Uterus (tissue), 4 donors: ENCODE results near the gene MAMDC4. TPM values are rescaled to one million over a fixed set of nuclear protein-coding genes. Genes with fewer than 3 reads are reported as not detected.

Source experiments
- DNase-seq, 2 donors: peaks; one replicate each; pipeline ENCODE4 v3.0.0-alpha.2; 2019 to 2020
- H3K27ac ChIP-seq, 2 donors: fragments of 200-600 bp; sonication (generic); 1 replicate in 1 of 2; 2 replicates in 1 of 2; pipeline ENCODE4 v1.5.1; 2016 to 2018
- H3K27me3 ChIP-seq, 2 donors: fragments of 200-600 bp; sonication (generic); one replicate each; pipeline ENCODE4 v1.5.1; 2018 to 2019; ENCODE audit warnings: control low read depth in 1 of 2
- H3K36me3 ChIP-seq, 2 donors: fragments of 200-600 bp; sonication (generic); one replicate each; pipeline ENCODE4 v1.5.1; 2019; ENCODE audit warnings: control low read depth in 1 of 2
- H3K4me1 ChIP-seq, 2 donors: fragments of 200-600 bp; sonication (generic); one replicate each; pipeline ENCODE4 v1.5.1; 2018 to 2019; ENCODE audit warnings: control low read depth in 1 of 2
- H3K4me3 ChIP-seq, 2 donors: fragments of 200-600 bp; sonication (generic); 1 replicate in 1 of 2; 2 replicates in 1 of 2; pipeline ENCODE4 v1.5.1; 2018 to 2019; ENCODE audit warnings: mild to moderate bottlenecking in 1 of 2
- H3K9me3 ChIP-seq, 2 donors: fragments of 200-600 bp; sonication (generic); one replicate each; pipeline ENCODE4 v1.5.1; 2019; ENCODE audit warnings: control low read depth in 1 of 2
- POLR2A ChIP-seq, 2 donors: fragments of 450-650 bp; IDR thresholded peaks; one replicate each; pipeline ENCODE4 v1.6.1; 2016; ENCODE audit warnings: antibody characterized with exemption in 2 of 2, mild to moderate bottlenecking in 1 of 2, moderate library complexity in 1 of 2
- intact Hi-C: fragments of 100-400 bp; cut with DNase I; formaldehyde crosslinking; loops from one replicate; pipeline ENCODE4 v1.15.1; 2023; ENCODE audit warnings: low total_unique reads
- total RNA-seq, 4 donors: library from RNA; depleted of rRNA in 3 of 4; stranded (reverse); fragments of >200 nt in 3 of 4; gene quantifications; one replicate each; pipeline versions ENCODE4 v1.1.0 to v1.2.4, GENCODE V29; 2014 to 2023
- TF ChIP-seq, protein P1 (sequence below), 4 experiments: fragments of 200-600 bp in 2 of 4; fragments of 450-650 bp in 2 of 4; sonication (generic) in 2 of 4; IDR thresholded peaks; one replicate each; pipeline ENCODE4 v1.5.1; 2016 to 2019; ENCODE audit warnings: antibody characterized with exemption in 4 of 4, mild to moderate bottlenecking in 2 of 4, moderate library complexity in 1 of 4
- donor health status: DM: yes; HTN: yes; CAD: no.

Gene MAMDC4
- total RNA-seq, 4 donors from 2014 or later, result 0.26 to 4.3 (median 4.2) TPM; not detected in 1

DNA sequence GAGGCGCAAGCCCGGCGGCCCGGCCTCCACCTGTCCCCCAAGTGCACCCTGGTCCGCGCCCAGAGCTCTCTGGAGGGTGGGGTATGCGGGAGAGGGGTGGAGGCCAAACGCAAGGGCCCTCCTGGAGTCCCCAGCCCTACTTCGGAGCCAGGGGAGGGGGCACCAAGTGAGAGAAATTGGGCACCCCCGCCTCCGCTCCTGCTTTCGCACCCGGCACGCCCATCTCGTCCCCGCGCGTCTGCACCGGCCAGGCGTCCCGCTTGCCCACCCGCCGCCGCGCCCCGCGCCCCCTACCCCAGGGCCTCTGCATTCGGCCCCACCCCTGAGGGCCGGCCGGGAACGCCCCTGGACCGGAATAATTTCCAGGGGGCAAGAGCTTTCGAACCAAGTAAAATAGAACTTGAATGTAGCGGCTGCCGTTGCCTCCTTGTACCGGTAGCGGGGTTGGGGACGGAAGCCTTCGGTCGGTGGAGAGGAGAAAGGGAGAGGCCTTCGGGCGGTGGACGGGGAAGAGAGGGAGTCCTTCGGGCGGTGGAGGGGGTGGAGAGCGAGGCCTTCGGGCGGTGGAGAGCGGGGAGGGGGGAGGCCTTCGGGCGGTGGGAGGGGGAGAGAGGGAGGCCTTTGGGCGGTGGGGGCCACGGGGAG is 3.6 kb upstream of the MAMDC4 start:
- Histone ChIP-seq H3K4me1 (peaks cover 5 to 36% of the 10 kb centered on the region in 2 donors), H3K4me3 (peak overlapping the region; percentile 54 to 85), H3K27me3 (peaks cover 7 to 33% of the 10 kb centered on the region in 2 donors), H3K27ac (peak overlapping the region; percentile 81 to 90), H3K9me3 (no peaks in the 10 kb centered on the region), H3K36me3 (no peaks in the 10 kb centered on the region)
- TF ChIP-seq, protein P1, sequence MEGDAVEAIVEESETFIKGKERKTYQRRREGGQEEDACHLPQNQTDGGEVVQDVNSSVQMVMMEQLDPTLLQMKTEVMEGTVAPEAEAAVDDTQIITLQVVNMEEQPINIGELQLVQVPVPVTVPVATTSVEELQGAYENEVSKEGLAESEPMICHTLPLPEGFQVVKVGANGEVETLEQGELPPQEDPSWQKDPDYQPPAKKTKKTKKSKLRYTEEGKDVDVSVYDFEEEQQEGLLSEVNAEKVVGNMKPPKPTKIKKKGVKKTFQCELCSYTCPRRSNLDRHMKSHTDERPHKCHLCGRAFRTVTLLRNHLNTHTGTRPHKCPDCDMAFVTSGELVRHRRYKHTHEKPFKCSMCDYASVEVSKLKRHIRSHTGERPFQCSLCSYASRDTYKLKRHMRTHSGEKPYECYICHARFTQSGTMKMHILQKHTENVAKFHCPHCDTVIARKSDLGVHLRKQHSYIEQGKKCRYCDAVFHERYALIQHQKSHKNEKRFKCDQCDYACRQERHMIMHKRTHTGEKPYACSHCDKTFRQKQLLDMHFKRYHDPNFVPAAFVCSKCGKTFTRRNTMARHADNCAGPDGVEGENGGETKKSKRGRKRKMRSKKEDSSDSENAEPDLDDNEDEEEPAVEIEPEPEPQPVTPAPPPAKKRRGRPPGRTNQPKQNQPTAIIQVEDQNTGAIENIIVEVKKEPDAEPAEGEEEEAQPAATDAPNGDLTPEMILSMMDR (IDR thresholded peaks at IDR 0.05), result no peak
- TF ChIP-seq POLR2A (IDR thresholded peaks at IDR 0.05), result no peak
- no peak for DNase-seq
- intact Hi-C loops, result no loop called here

DNA sequence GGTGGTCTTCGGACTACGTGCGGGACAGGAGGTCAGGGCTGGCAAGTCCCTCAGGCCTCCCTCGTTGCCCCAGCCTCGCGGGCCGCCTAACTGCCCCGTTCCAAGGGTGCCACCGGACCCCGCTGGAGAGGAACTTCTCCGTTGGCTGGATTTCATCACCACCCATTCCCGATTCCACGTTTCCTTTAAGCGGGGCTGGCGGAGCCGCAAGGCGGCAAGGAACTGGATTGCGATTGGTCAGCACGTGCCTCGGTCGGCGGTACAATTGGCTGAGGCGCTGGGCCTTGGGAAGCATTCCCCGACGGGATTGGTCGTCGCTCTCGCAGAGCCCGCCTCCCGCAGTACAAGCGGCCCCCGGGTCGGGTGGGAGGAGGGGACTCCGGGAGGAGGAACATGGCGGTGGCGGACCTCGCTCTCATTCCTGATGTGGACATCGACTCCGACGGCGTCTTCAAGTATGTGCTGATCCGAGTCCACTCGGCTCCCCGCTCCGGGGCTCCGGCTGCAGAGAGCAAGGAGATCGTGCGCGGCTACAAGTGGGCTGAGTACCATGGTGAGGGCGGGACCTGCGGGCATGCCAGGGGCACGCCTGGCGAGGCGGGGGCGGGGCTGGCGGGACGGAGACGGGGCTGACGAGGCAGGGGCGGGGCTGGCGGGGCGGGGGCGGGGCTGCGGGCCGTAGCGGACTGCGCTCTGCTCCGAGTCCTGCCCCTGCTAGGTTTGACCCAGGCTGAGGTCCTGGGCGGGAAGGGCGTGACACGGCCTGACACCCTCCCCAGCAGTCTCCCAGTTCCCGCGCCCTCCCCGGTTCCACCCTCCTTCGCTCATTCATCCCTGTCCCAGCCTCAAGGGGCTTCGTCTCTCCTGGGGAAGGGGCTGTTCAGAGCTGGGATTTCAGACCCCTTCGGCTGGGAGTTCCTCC is 2.8 kb upstream of the MAMDC4 start, which contains the start of gene PHPT1:
PHPT1 (plus strand) TSS at position 372 of the 922 bp plus-strand sequence; CDS start at position 394, 22 bp downstream.
- intact Hi-C loops, result no loop called here
- peak; percentile 98 for DNase-seq
- Histone ChIP-seq H3K9me3 (no peaks in the 10 kb centered on the region), H3K4me3 (peak within 1 kb of the TSS; percentile 54 to 85), H3K27ac (peak within 1 kb of the TSS; percentile 81 to 90), H3K4me1 (peaks cover 5 to 29% of the 10 kb centered on the region in 2 donors), H3K36me3 (no peaks in the 10 kb centered on the region), H3K27me3 (peaks cover 7 to 27% of the 10 kb centered on the region in 2 donors)
- TF ChIP-seq, protein P1 (IDR thresholded peaks at IDR 0.05), result peak in 1 of 4 experiments; percentile 2
- peak in 1 of 2 donors; percentile 85 for TF ChIP-seq POLR2A (IDR thresholded peaks at IDR 0.05)

DNA sequence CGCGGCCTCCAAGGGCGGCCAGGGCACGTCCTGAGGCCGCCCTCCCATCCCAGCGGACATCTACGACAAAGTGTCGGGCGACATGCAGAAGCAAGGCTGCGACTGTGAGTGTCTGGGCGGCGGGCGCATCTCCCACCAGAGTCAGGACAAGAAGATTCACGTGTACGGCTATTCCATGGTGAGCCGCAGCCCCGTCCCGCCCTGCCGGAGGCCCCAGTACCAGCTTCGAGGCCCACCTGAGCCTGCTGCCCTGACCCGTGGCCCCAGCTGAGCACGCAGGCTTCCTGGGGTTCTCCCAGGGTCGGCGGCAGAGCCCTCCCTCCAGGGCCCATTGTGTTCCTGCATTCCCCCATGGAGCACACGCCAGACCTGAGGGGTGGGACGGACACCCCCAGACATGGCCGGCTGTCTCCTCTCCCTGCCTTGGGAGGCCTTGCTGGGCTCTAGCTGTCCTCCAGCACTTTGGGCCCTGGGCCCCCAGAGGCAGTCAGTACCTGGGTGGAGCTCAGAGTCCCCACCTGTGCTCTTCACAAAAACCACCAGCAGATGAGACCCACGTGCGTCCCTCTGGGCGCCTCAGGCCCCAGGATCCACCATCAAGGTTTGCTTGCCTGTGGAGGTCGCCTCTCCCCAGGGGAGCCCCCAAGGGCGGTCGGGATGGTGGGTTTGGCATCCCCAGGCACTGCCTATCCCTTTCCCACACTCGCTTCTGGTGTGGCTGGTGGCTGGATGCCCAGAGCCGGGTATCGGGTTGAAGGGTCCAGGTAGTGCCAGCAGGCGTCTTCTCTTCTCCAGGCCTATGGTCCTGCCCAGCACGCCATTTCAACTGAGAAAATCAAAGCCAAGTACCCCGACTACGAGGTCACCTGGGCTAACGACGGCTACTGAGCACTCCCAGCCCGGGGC is 1.9 kb upstream of the MAMDC4 start:
- Histone ChIP-seq H3K4me3 (peak overlapping the region; percentile 54 to 85), H3K36me3 (no peaks in the 10 kb centered on the region), H3K27ac (peak overlapping the region; percentile 81 to 90), H3K27me3 (peaks cover 5 to 27% of the 10 kb centered on the region in 2 donors), H3K4me1 (peaks cover 5 to 28% of the 10 kb centered on the region in 2 donors), H3K9me3 (no peaks in the 10 kb centered on the region)
- TF ChIP-seq, protein P1 (IDR thresholded peaks at IDR 0.05), result no peak
- TF ChIP-seq POLR2A (IDR thresholded peaks at IDR 0.05), result no peak
- no peak for DNase-seq
- intact Hi-C loops, result no loop called here

DNA sequence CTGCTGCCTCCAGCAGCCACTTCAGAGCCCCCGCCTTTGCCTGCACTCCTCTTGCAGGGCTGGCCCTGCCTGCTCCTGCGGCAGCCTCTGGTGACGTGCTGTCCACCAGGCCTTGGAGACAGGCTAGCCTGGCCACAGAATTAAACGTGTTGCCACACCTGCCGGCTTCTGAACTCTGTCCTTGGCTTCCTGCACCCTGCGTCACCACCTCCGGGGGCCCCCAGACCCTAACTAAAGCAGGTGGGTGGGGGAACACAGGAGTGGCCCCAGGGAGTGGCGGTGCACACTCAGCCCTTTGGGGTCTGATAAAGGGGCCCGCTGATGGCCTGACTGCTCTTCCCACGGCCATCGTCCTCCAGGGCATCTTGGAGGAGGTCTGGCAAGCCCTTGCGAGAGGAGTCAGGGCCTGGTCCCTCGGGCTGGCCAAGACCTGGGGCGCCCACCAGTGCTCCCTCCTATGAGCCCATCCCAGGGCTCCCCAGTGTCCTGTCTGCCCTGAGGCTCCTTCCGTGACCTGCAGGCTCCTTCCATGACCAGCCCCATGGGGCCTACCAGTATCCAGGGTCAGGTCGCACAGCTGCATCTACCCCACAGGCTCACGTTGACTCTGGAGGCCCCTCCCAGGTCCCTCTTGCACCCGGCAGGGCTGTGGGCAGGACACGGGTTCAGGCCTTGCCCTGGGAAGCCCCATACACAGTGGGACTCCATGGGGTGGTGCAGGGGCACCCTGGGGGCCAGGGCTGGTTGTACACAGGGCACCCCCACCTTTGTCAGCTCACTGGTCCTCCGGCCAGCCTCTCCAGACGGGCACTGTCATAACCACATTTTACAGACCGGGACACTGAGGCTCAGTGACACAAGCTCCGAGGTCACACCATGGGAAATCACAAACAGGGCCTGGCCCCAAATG is 1.0 kb upstream of the MAMDC4 start:
- no peak for DNase-seq
- no peaks in the 10 kb centered on the region for H3K36me3 ChIP-seq
- H3K27me3 ChIP-seq, result peaks cover 0 to 23% of the 10 kb centered on the region in 2 donors
- no peak for TF ChIP-seq POLR2A (IDR thresholded peaks at IDR 0.05)
- TF ChIP-seq, protein P1 (IDR thresholded peaks at IDR 0.05), result no peak
- H3K27ac ChIP-seq, result no peak overlapping the region
- H3K9me3 ChIP-seq, result no peaks in the 10 kb centered on the region
- intact Hi-C loops, result no loop called here
- no peak overlapping the region for H3K4me3 ChIP-seq
- H3K4me1 ChIP-seq, result peaks cover 5 to 24% of the 10 kb centered on the region in 2 donors
